K562 (cell line): ENCODE results near the gene SPDYA. TPM values are rescaled to one million over a fixed set of nuclear protein-coding genes. Genes with fewer than 3 reads are reported as not detected.

Experiments used
- ATF7 ChIP-seq: fragments of 450-650 bp; IDR thresholded peaks from 2 replicates; pipeline ENCODE4 v1.7.1; 2014; ENCODE audit warnings: mild to moderate bottlenecking, moderate library complexity
- CHD2 ChIP-seq: IDR thresholded peaks from 2 replicates; pipeline ENCODE4 v1.6.1; 2011; ENCODE audit warnings: low read depth, low read length
- CREB1 ChIP-seq, 2 experiments: sonication (generic) in 1 of 2; formaldehyde crosslinking in 1 of 2; IDR thresholded peaks; 2 replicates each; pipeline versions ENCODE4 v1.6.1 to v1.8.0; 2012 to 2022; ENCODE audit warnings: inconsistent platforms in 1 of 2, mild to moderate bottlenecking in 1 of 2, missing genetic modification reagents in 1 of 2, moderate library complexity in 1 of 2
- DNMT1 ChIP-seq: fragments of 450-650 bp; IDR thresholded peaks from 2 replicates; pipeline ENCODE4 v1.6.1; 2016; ENCODE audit warnings: antibody characterized with exemption, mild to moderate bottlenecking
- EP400 ChIP-seq: fragments of 450-650 bp; IDR thresholded peaks from 2 replicates; pipeline ENCODE4 v1.6.1; 2017; ENCODE audit warnings: antibody characterized with exemption, mild to moderate bottlenecking, moderate library complexity
- ETV1 ChIP-seq: fragments of 450-650 bp; conservative IDR thresholded peaks from 2 replicates; pipeline ENCODE4 v1.6.1; 2016; ENCODE audit warnings: missing genetic modification characterization, control low read depth, low read depth, missing compliant biosample characterization
- MAFF ChIP-seq: IDR thresholded peaks from 2 replicates; pipeline ENCODE4 v1.6.1; 2012; ENCODE audit warnings: low read length, improper control_type of control experiment
- MXD1 ChIP-seq: fragments of 250-450 bp; sonication (Bioruptor Pico); IDR thresholded peaks from 2 replicates; pipeline ENCODE4 v1.8.0; 2021; ENCODE audit warnings: borderline replicate concordance, mild to moderate bottlenecking, moderate library complexity; ENCODE audit not compliant: poor library complexity, severe bottlenecking
- RBM15 ChIP-seq: fragments of 200-400 bp; formaldehyde crosslinking; IDR thresholded peaks from 2 replicates; pipeline ENCODE4 v1.6.1; 2018; ENCODE audit warnings: mild to moderate bottlenecking, low read length, moderate library complexity; ENCODE audit not compliant: insufficient read depth
- SIX5 ChIP-seq, 2 experiments: IDR thresholded peaks; 2 replicates each; pipeline ENCODE4 v1.6.1; 2011; ENCODE audit warnings: low read length in 2 of 2, borderline replicate concordance in 1 of 2, low read depth in 1 of 2, mild to moderate bottlenecking in 1 of 2, moderate library complexity in 1 of 2; ENCODE audit not compliant: insufficient read depth in 1 of 2
- SOX6 ChIP-seq: fragments of 450-650 bp; IDR thresholded peaks from 2 replicates; pipeline ENCODE4 v1.6.1; 2014; ENCODE audit warnings: mild to moderate bottlenecking
- TAF15 ChIP-seq: fragments of 200-400 bp; formaldehyde crosslinking; IDR thresholded peaks from 2 replicates; pipeline ENCODE4 v1.6.1; 2017; ENCODE audit warnings: mild to moderate bottlenecking, low read depth, low read length, moderate library complexity
- XRCC5 ChIP-seq: fragments of 200-400 bp; formaldehyde crosslinking; IDR thresholded peaks from 2 replicates; pipeline ENCODE4 v1.6.1; 2017; ENCODE audit warnings: low read depth, mild to moderate bottlenecking, low read length
- ZBTB7A ChIP-seq: IDR thresholded peaks from 2 replicates; pipeline ENCODE4 v1.6.1; 2011; ENCODE audit warnings: low read depth, mild to moderate bottlenecking, low read length, moderate library complexity, borderline replicate concordance; ENCODE audit not compliant: control insufficient read depth
- ZNF134 ChIP-seq: fragments of 250-450 bp; sonication (Bioruptor Pico); conservative IDR thresholded peaks from 2 replicates; pipeline ENCODE4 v1.4.0; 2020
- ZNF165 ChIP-seq: fragments of 250-450 bp; sonication (Bioruptor Pico); IDR thresholded peaks from 2 replicates; pipeline ENCODE4 v1.4.0; 2020; ENCODE audit warnings: borderline replicate concordance
- ZNF384 ChIP-seq: IDR thresholded peaks from 2 replicates; pipeline ENCODE4 v1.6.1; 2012; ENCODE audit warnings: low read depth, low read length, improper control_type of control experiment
- ZNF551 ChIP-seq: fragments of 250-450 bp; sonication (Bioruptor Pico); IDR thresholded peaks from 2 replicates; pipeline ENCODE4 v1.5.0; 2021; ENCODE audit warnings: mild to moderate bottlenecking, moderate library complexity
- ZNF696 ChIP-seq: fragments of 250-450 bp; sonication (Bioruptor Pico); conservative IDR thresholded peaks from 2 replicates; pipeline ENCODE4 v1.4.0; 2020; ENCODE audit warnings: mild to moderate bottlenecking, moderate library complexity
- ZNF778 ChIP-seq: fragments of 450-650 bp; formaldehyde crosslinking; IDR thresholded peaks from 2 replicates; pipeline ENCODE4 v1.4.0; 2020; ENCODE audit warnings: mild to moderate bottlenecking, moderate library complexity
- polyA plus RNA-seq, 8 experiments: library from polyadenylated mRNA; depleted of rRNA in 4 of 8; stranded (reverse) in 5 of 8; unstranded in 3 of 8; fragments of >200 nt; fragmentation: Nextera tagmentation in 2 of 8; fragmentation: Illumina TruSeq in 1 of 8; extraction: Ambion mirVana in 2 of 8; extraction: Trizol in 1 of 8; gene quantifications; 2 replicates each; pipeline versions ENCODE4 v1.2.1 to v1.2.3, GENCODE V29; 2011 to 2014; ENCODE audit warnings: inconsistent platforms in 1 of 8, missing spikeins in 1 of 8
- total RNA-seq, 7 experiments: library from RNA; depleted of rRNA in 6 of 7; stranded (reverse); fragments of >200 nt in 6 of 7; fragmentation: Illumina TruSeq in 2 of 7; extraction: Trizol in 2 of 7; gene quantifications; 2 replicates each; pipeline versions ENCODE4 v1.2.1 to v1.2.3, GENCODE V29; 2011 to 2021; ENCODE audit warnings: low replicate concordance in 1 of 7
- TF ChIP-seq, protein P1 (sequence below): fragments of 450-650 bp; IDR thresholded peaks from 2 replicates; pipeline ENCODE4 v1.6.1; 2016; ENCODE audit warnings: low read depth

Gene SPDYA
- total and polyA plus RNA-seq, 9 of the 15 experiments (the other 6 are each of a cell fraction or from before 2014, with no cell fraction given): 0.05 to 1.6 (median 0.30) TPM; not detected in 1

DNA sequence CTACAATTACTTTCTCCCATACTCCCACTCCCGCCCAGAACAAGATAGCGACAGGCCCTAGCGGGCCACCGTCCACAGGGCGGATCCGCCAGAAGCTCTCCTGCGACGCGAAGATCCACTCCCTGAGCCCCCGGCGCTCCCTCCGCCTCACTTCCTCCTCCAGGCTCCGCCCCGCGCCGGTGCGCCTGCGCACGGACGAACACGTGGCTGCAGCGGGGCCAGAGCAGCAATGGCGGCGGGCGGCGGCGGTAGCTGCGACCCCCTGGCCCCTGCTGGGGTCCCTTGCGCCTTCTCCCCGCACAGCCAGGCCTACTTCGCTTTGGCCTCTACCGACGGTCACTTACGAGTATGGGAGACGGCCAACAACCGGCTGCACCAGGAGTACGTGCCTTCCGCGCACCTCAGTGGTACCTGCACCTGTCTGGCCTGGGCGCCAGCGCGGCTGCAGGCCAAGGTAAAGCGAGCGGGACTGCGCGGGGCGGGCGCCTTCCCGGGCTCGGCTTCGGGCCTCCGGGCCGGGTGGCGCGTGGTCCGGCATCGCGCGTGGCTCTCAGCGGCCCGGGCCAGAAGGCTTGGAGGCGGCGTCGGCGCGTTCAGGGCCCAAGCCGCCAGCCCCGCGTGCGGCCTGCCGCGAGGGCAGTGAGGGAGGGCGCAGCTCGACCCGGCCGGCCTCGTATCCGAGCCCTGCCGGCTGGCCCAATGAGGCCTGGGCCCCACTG lies 84.0 kb downstream of the SPDYA start, which contains the start of gene WDR43 (continued):
- no peak for TF ChIP-seq CHD2
- no peak for TF ChIP-seq ZNF778 (CRISPR knock-in tag)
- peak; percentile 100 for TF ChIP-seq ZNF384
- TF ChIP-seq ZNF696 (CRISPR knock-in tag): no peak
- TF ChIP-seq MXD1: peak; percentile 98
- peak; percentile 95 for TF ChIP-seq CREB1 (IDR thresholded peaks at IDR 0.05)
- TF ChIP-seq CREB1 (CRISPR knock-in tag; IDR thresholded peaks at IDR 0.05): peak; percentile 92
- TF ChIP-seq, protein P1, sequence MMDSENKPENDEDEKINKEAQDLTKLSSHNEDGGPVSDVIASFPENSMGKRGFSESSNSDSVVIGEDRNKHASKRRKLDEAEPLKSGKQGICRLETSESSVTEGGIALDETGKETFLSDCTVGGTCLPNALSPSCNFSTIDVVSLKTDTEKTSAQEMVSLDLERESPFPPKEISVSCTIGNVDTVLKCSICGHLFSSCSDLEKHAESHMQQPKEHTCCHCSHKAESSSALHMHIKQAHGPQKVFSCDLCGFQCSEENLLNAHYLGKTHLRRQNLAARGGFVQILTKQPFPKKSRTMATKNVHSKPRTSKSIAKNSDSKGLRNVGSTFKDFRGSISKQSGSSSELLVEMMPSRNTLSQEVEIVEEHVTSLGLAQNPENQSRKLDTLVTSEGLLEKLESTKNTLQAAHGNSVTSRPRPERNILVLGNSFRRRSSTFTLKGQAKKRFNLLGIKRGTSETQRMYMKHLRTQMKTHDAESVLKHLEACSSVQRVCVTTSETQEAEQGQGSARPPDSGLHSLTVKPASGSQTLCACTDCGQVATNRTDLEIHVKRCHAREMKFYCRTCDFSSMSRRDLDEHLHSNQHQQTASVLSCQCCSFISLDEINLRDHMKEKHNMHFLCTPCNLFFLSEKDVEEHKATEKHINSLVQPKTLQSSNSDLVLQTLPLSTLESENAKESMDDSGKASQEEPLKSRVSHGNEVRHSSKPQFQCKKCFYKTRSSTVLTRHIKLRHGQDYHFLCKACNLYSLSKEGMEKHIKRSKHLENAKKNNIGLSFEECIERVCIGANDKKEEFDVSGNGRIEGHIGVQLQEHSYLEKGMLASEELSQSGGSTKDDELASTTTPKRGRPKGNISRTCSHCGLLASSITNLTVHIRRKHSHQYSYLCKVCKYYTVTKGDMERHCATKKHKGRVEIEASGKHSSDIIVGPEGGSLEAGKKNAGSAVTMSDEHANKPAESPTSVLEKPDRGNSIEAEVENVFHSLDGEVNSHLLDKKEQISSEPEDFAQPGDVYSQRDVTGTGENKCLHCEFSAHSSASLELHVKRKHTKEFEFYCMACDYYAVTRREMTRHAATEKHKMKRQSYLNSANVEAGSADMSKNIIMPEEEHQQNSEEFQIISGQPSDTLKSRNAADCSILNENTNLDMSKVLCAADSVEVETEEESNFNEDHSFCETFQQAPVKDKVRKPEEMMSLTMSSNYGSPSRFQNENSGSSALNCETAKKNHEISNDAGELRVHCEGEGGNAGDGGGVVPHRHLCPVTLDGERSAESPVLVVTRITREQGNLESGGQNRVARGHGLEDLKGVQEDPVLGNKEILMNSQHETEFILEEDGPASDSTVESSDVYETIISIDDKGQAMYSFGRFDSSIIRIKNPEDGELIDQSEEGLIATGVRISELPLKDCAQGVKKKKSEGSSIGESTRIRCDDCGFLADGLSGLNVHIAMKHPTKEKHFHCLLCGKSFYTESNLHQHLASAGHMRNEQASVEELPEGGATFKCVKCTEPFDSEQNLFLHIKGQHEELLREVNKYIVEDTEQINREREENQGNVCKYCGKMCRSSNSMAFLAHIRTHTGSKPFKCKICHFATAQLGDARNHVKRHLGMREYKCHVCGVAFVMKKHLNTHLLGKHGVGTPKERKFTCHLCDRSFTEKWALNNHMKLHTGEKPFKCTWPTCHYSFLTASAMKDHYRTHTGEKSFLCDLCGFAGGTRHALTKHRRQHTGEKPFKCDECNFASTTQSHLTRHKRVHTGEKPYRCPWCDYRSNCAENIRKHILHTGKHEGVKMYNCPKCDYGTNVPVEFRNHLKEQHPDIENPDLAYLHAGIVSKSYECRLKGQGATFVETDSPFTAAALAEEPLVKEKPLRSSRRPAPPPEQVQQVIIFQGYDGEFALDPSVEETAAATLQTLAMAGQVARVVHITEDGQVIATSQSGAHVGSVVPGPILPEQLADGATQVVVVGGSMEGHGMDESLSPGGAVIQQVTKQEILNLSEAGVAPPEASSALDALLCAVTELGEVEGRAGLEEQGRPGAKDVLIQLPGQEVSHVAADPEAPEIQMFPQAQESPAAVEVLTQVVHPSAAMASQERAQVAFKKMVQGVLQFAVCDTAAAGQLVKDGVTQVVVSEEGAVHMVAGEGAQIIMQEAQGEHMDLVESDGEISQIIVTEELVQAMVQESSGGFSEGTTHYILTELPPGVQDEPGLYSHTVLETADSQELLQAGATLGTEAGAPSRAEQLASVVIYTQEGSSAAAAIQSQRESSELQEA: peak; percentile 99
- no peak for TF ChIP-seq RBM15
- TF ChIP-seq SIX5 (IDR thresholded peaks at IDR 0.05; ENCODE audit: borderline replicate concordance in 1 of 2, insufficient read depth in 1 of 2, low read depth in 1 of 2, low read length in 2 of 2): peak; percentile 6 to 28; a peak in 1 of 4 replicates
- TF ChIP-seq SOX6: 0 out of 2 replicates have a peak, but pooled peaks have one; percentile 34
- TF ChIP-seq ZNF134 (CRISPR knock-in tag): no peak
- no peak for TF ChIP-seq DNMT1
- TF ChIP-seq ZBTB7A: peak; percentile 86
- no peak for TF ChIP-seq MAFF
- TF ChIP-seq ATF7: no peak; the same call in 1 of the 2 replicates
- no peak for TF ChIP-seq XRCC5
- no peak for TF ChIP-seq ZNF551
- TF ChIP-seq TAF15: no peak
- TF ChIP-seq EP400: peak; percentile 99
- no peak for TF ChIP-seq ZNF165 (CRISPR knock-in tag)
- TF ChIP-seq ETV1 (tag): peak; percentile 56; the same call in 1 of the 2 replicates
